Activated B cell treated with CpG ODN at 0.5 μM for 24 hours (primary cell): Measurements from ENCODE around the gene SEMA6B. TPM values are rescaled to one million over a fixed set of nuclear protein-coding genes. Genes with fewer than 3 reads are reported as not detected.

ENCODE experiments used
- ATAC-seq: fragments of 200-7000 bp; cut with Tn5 transposase; one replicate; pipeline ENCODE4 v1.10.0; 2021; ENCODE audit warnings: low read depth, mild to moderate bottlenecking, moderate library complexity
- CTCF ChIA-PET: fragments of 350-600 bp; sonication (Branson Sonifier 250); formaldehyde crosslinking; loops from one replicate; lab custom pipeline; 2021; ENCODE audit warnings: antibody characterized with exemption; lab: Charles Lee
- POLR2A ChIA-PET: fragments of 350-600 bp; sonication (Branson Sonifier 250); formaldehyde crosslinking; loops from one replicate; lab custom pipeline; 2021; ENCODE audit warnings: antibody characterized with exemption; lab: Charles Lee
- DNase-seq: peaks from one replicate; pipeline ENCODE4 v3.0.0; 2022
- H3K27ac Mint-ChIP-seq: one replicate; pipeline ENCODE4 v1.8.0; 2020; ENCODE audit warnings: mixed read lengths
- H3K27me3 Mint-ChIP-seq: one replicate; pipeline ENCODE4 v1.8.0; 2021; ENCODE audit warnings: mixed read lengths
- H3K36me3 Mint-ChIP-seq: one replicate; pipeline ENCODE4 v1.8.0; 2021; ENCODE audit warnings: low read depth, mixed read lengths
- H3K4me1 Mint-ChIP-seq: one replicate; pipeline ENCODE4 v1.8.0; 2021; ENCODE audit warnings: mixed read lengths
- H3K4me3 Mint-ChIP-seq: one replicate; pipeline ENCODE4 v1.8.0; 2020; ENCODE audit warnings: mild to moderate bottlenecking, mixed read lengths
- H3K9me3 Mint-ChIP-seq: one replicate; pipeline ENCODE4 v1.8.0; 2020; ENCODE audit warnings: mixed read lengths
- CTCF ChIP-seq: fragments of 200-600 bp; IDR thresholded peaks from one replicate; pipeline ENCODE4 v1.8.0; 2022; ENCODE audit warnings: antibody characterized with exemption, mild to moderate bottlenecking
- intact Hi-C: fragments of 100-400 bp; cut with micrococcal nuclease; formaldehyde crosslinking; loops from one replicate; pipeline ENCODE4 v1.15.1; 2024
- total RNA-seq: library from RNA; stranded (reverse); gene quantifications from 2 replicates; pipeline ENCODE4 v1.2.3, GENCODE V29; 2022

Gene SEMA6B
- total RNA-seq, 1 donor from 2014 or later = 0.11 TPM

DNA sequence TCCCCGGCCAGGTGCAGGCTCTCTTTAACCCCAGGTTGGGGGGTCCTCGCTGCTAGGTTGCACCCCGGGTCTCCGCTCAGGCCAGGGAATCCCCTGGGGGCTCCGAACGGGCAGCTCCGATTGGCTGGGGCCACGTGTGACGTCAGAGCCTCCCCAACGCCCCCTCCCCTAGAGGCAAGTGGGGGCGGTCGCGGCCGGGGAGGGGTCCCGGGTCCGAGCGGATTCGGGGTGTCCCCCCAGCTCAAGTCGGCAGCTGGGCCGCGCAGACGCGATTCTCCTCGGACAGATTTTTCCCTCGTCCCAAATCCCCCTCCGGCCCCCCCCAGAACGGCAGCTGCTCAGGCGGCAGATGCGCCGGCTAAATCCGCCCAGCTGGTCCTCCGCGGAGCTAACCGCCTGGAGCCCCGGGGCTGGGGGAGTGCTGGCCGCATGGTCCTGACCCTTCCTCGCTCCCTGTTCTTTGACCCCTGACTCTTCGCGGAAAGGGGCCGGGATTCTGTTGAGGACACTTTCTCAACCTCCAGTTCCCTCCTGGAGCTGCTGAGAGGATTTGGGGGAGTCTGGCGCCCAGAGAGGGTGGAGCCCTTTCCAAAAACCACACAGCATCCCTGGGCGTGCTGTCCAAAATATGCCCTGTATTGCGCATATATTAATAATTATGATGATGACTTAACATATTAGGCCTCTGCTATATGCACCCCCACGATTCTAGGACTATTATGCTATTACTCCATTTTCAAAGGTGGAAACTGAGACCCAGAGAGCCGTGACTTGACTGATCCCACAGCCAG lies 25.4 kb upstream of the SEMA6B start:
- ATAC-seq (no peak), DNase-seq (no peak)
- intact Hi-C loops = no loop called here
- H3K36me3 Mint-ChIP-seq = no peaks in the 10 kb centered on the region
- no peak for TF ChIP-seq CTCF
- peaks cover 41% of the 10 kb centered on the region for H3K27me3 Mint-ChIP-seq
- no peaks in the 10 kb centered on the region for H3K9me3 Mint-ChIP-seq
- no peak overlapping the region for H3K27ac Mint-ChIP-seq
- ChIA-PET CTCF (no interaction called here), POLR2A (no interaction called here)
- H3K4me3 Mint-ChIP-seq = no peak overlapping the region
- peaks cover 16% of the 10 kb centered on the region for H3K4me1 Mint-ChIP-seq

DNA sequence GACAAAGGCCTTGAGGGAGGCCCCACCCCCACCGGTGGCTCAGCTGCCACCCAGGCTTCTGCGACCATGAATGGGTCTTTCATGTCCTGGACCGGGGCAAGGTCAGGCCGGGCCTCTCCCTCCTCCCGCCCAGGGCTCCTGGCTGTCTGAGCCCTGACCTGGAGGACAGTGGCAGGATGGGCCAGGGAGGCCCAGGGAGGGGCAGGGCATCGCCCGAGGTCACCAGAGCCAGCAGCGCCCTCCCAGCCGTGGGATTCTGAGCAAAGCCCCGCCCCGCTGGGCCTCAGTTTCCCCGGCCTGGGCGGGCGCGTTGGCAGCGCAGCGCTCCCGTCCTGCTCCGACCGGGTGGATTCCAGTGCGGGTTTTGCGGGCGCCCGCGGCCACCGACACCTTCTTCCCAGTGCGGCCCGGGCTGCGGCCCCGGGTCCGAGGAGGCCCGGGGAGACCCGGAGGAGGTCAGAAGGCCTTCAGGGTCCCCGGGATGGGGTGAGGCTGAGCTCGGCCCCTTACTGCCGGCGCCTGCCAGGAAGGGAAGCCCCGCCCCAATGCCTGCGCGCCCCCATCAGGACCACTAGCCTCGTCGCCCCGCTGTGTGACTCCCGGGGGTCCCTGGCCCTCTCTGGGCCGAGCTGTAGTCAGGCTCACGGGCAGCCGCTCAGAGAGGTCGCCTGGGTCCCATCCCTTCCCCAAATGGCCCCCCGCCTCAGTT lies 24.6 kb upstream of the SEMA6B start:
- ChIA-PET CTCF (no interaction called here), POLR2A (no interaction called here)
- H3K4me3 Mint-ChIP-seq = no peak overlapping the region
- intact Hi-C loops = no loop called here
- ATAC-seq (peak; percentile 31), DNase-seq (no peak)
- no peaks in the 10 kb centered on the region for H3K9me3 Mint-ChIP-seq
- H3K27ac Mint-ChIP-seq = no peak overlapping the region
- H3K27me3 Mint-ChIP-seq = peaks cover 46% of the 10 kb centered on the region
- H3K4me1 Mint-ChIP-seq = peaks cover 16% of the 10 kb centered on the region
- no peaks in the 10 kb centered on the region for H3K36me3 Mint-ChIP-seq
- no peak for TF ChIP-seq CTCF

GRCh38 chr19:4582980-4583842 lies 23.7 kb upstream of the SEMA6B start:
- no peak overlapping the region for H3K4me3 Mint-ChIP-seq
- ATAC-seq (no peak), DNase-seq (no peak)
- H3K27ac Mint-ChIP-seq = no peak overlapping the region
- no peak for TF ChIP-seq CTCF
- intact Hi-C loops = no loop called here
- H3K4me1 Mint-ChIP-seq = peaks cover 16% of the 10 kb centered on the region
- H3K36me3 Mint-ChIP-seq = no peaks in the 10 kb centered on the region
- ChIA-PET CTCF (no interaction called here), POLR2A (no interaction called here)
- peaks cover 52% of the 10 kb centered on the region for H3K27me3 Mint-ChIP-seq
- no peaks in the 10 kb centered on the region for H3K9me3 Mint-ChIP-seq

- peaks cover 16% of the 10 kb centered on the region for H3K4me1 Mint-ChIP-seq
- H3K27ac Mint-ChIP-seq = no peak overlapping the region
- no peaks in the 10 kb centered on the region for H3K36me3 Mint-ChIP-seq
- H3K27me3 Mint-ChIP-seq = peaks cover 51% of the 10 kb centered on the region
- DNase-seq (no peak), ATAC-seq (no peak)
- H3K4me3 Mint-ChIP-seq = peak overlapping the region; percentile 53
- H3K9me3 Mint-ChIP-seq = no peaks in the 10 kb centered on the region
- ChIA-PET CTCF (no interaction called here), POLR2A (no interaction called here)
- no peak for TF ChIP-seq CTCF
- intact Hi-C loops = no loop called here
Observed at GRCh38 chr19:4581666-4582553, 22.4 kb upstream of the SEMA6B start.
